Colonic mucosa (tissue), 4 donors: Measurements from ENCODE around the gene NTM. TPM values are rescaled to one million over a fixed set of nuclear protein-coding genes. Genes with fewer than 3 reads are reported as not detected.

ENCODE experiments used
- DNase-seq: peaks from one replicate; pipeline ENCODE4 v3.0.0-alpha.2; 2020
- H3K27ac ChIP-seq: fragments of 200-600 bp; one replicate; pipeline ENCODE4 v1.8.0; 2021
- H3K27me3 ChIP-seq: fragments of 200-600 bp; one replicate; pipeline ENCODE4 v1.8.0; 2021
- H3K36me3 ChIP-seq: fragments of 200-600 bp; one replicate; pipeline ENCODE4 v1.8.0; 2021
- H3K4me1 ChIP-seq: fragments of 200-600 bp; one replicate; pipeline ENCODE4 v1.8.0; 2021; ENCODE audit warnings: mild to moderate bottlenecking
- H3K4me3 ChIP-seq: fragments of 200-600 bp; one replicate; pipeline ENCODE4 v1.8.0; 2021
- H3K9ac ChIP-seq, 2 donors: one replicate each; pipeline ENCODE4 v1.7.0; 2013; ENCODE audit warnings: control low read depth in 2 of 2, low read depth in 2 of 2, low read length in 2 of 2
- H3K9me3 ChIP-seq: fragments of 200-600 bp; one replicate; pipeline ENCODE4 v1.8.0; 2021
- CTCF ChIP-seq: fragments of 200-600 bp; IDR thresholded peaks from one replicate; pipeline ENCODE4 v1.8.0; 2022; ENCODE audit warnings: antibody characterized with exemption, mild to moderate bottlenecking
- intact Hi-C: fragments of 100-400 bp; cut with DNase I; formaldehyde crosslinking; loops from one replicate; pipeline ENCODE4 v1.14.1; 2022
- total RNA-seq, 2 donors: library from RNA; stranded (reverse); fragmentation: NEBNext Ultra II Directional in 1 of 2; extraction: Animal tissue kit (Norgen Biotek cat#: 25700) in 1 of 2; gene quantifications; one replicate each; pipeline ENCODE4 v1.2.1, GENCODE V29; 2021
- donor health status: healthy.
- donor health status: DM: no; HTN: no; CAD: no.
- donor health status: DM: no; HTN: no; CAD: no.

NTM gene
- total RNA-seq, 2 donors from 2014 or later: 1.6 to 2.8 TPM

DNA sequence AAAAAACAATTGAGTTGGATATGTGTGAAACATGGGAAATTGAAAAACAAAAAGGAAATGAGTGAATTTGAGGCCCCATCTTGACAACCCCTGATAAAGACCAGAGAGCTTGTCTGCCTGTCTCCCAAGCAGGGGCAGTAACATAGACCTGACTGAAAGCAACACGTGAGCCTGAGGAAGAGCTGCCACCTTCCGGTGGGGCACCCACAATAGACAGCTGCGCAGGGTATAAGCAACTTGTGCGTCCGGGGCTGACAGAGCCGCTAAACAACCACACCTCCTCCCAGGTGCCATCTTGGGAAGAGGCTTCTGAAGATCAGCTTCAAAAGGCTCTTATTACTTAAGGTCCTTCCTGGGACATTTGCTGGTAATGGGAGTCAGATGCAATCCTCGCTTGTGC, 166.8 kb downstream of the NTM start:
- intact Hi-C loops: no loop called here
- no peaks in the 10 kb centered on the region for H3K9me3 ChIP-seq
- H3K9ac ChIP-seq: no peak overlapping the region
- H3K36me3 ChIP-seq: no peaks in the 10 kb centered on the region
- no peak overlapping the region for H3K4me3 ChIP-seq
- H3K27ac ChIP-seq: no peak overlapping the region
- no peaks in the 10 kb centered on the region for H3K27me3 ChIP-seq
- DNase-seq: no peak
- no peaks in the 10 kb centered on the region for H3K4me1 ChIP-seq
- no peak for TF ChIP-seq CTCF

DNA sequence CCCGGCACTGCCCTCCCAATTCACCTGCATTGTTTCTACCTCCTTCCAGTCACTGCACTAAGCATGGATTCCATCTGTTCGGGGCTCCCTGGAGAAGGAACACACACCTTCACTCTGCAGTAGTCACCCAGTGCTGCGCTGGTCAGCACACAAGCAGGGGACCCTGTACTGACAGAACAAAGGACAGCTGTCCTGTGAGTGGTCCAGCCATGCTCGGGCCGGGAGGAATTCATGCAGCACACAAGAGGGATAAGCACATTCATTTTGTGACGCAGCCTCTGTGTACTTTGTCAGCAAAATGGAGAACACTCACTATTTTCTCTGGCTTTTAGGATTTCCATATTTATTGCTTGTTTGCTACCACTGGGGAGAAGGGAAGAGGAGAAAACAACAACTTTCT, 167.3 kb downstream of the NTM start:
- Histone ChIP-seq H3K9ac (no peak overlapping the region), H3K27ac (no peak overlapping the region), H3K9me3 (no peaks in the 10 kb centered on the region), H3K27me3 (no peaks in the 10 kb centered on the region), H3K4me1 (no peaks in the 10 kb centered on the region), H3K36me3 (no peaks in the 10 kb centered on the region), H3K4me3 (no peak overlapping the region)
- no peak for TF ChIP-seq CTCF
- intact Hi-C loops: no loop called here
- DNase-seq: no peak

GRCh38 chr11:131538322-131538721, 167.9 kb downstream of the NTM start:
- Histone ChIP-seq H3K36me3 (no peaks in the 10 kb centered on the region), H3K4me1 (no peaks in the 10 kb centered on the region), H3K9ac (no peak overlapping the region), H3K9me3 (no peaks in the 10 kb centered on the region), H3K27ac (no peak overlapping the region), H3K27me3 (no peaks in the 10 kb centered on the region), H3K4me3 (no peak overlapping the region)
- intact Hi-C loops: no loop called here
- no peak for TF ChIP-seq CTCF
- no peak for DNase-seq

DNA sequence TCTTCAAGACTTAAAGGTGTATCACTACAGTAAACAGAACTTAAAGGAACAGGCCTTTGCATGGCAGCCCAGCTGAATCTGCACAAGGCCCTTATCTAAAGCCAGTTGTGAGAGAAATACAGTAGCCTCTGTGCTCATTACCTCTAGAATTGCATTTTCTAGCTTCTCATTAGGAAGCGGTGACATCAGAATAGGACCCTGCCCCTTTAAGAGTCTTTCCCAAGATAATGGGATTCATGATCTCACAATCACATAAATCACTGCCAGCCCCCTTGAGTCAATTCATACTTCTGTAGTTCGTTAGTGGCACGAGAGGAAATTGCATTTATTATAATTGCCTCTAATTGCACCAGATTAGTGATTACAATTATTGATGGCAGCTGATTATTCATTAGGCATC, 170.3 kb downstream of the NTM start:
- Histone ChIP-seq H3K4me3 (no peak overlapping the region), H3K9ac (no peak overlapping the region), H3K27ac (no peak overlapping the region), H3K36me3 (no peaks in the 10 kb centered on the region), H3K9me3 (no peaks in the 10 kb centered on the region), H3K4me1 (no peaks in the 10 kb centered on the region), H3K27me3 (no peaks in the 10 kb centered on the region)
- intact Hi-C loops: no loop called here
- TF ChIP-seq CTCF: no peak
- no peak for DNase-seq

- H3K27ac ChIP-seq: no peak overlapping the region
- H3K4me1 ChIP-seq: no peaks in the 10 kb centered on the region
- no peaks in the 10 kb centered on the region for H3K27me3 ChIP-seq
- H3K9me3 ChIP-seq: no peaks in the 10 kb centered on the region
- no peak overlapping the region for H3K9ac ChIP-seq
- H3K4me3 ChIP-seq: no peak overlapping the region
- no peaks in the 10 kb centered on the region for H3K36me3 ChIP-seq
- no peak for DNase-seq
- no peak for TF ChIP-seq CTCF
- intact Hi-C loops: no loop called here
Measured at GRCh38 chr11:131543389-131544025, 173.1 kb downstream of the NTM start.
